Epithelial cell of proximal tubule (primary cell): Measurements from ENCODE around the gene KDM4B. TPM values are rescaled to one million over a fixed set of nuclear protein-coding genes. Genes with fewer than 3 reads are reported as not detected.

Source experiments
- DNase-seq: peaks from one replicate; pipeline ENCODE4 v3.0.0-alpha.2; 2011; ENCODE audit warnings: low read depth
- H3K4me3 ChIP-seq: 2 replicates; pipeline ENCODE4 v1.5.1; 2011; ENCODE audit warnings: low read depth, mild to moderate bottlenecking, low read length
- total RNA-seq: library from RNA; depleted of rRNA; stranded (reverse); fragments of >200 nt; gene quantifications from 2 replicates; pipeline ENCODE4 v1.2.3, GENCODE V29; 2015
- TF ChIP-seq, protein P1 (sequence below): conservative IDR thresholded peaks from 2 replicates; pipeline ENCODE4 v1.5.1; 2012; ENCODE audit warnings: low read depth, mild to moderate bottlenecking, low read length

Gene KDM4B
- total RNA-seq, 1 donor from 2014 or later = 20.5 TPM

DNA sequence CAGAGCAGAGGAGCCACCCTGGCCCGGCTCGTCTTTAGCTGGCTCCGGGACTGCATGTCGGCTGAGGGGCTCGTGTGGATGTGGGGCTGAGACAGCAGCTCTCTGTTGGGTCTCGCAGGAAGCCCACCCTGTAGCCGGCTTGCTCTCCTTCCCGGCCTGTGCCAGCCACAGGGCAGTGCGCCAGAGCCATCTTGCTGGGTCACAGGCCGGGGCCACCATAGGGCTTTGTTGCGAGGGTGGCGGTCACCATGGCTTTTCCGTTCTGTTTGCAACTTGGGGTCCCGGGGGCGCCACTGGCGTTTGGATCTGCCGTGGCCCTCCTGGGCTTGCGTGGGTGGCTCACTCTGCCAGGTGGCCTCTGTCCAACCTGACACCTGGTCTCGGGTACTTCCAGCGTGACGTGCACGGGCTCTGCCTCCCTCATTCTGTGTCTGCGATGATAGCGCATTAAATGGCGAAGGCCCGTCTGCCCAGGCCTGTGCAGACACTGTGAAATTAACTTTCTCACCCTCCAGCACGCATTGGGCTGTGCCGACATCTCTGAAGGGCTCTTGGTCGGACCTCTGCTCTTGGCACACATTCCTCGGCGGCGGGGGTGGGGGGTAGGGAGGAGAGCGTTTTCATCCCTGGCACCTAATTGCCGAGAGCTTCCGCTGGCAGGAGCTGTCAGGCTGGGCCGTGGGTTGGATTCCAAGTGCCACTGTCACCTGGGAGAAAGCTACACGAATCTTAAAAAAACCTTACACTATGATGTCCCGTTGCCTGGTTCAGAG is 95.1 kb downstream of the KDM4B start:
- H3K4me3 ChIP-seq = no peak overlapping the region
- no peak for DNase-seq
- TF ChIP-seq, protein P1, sequence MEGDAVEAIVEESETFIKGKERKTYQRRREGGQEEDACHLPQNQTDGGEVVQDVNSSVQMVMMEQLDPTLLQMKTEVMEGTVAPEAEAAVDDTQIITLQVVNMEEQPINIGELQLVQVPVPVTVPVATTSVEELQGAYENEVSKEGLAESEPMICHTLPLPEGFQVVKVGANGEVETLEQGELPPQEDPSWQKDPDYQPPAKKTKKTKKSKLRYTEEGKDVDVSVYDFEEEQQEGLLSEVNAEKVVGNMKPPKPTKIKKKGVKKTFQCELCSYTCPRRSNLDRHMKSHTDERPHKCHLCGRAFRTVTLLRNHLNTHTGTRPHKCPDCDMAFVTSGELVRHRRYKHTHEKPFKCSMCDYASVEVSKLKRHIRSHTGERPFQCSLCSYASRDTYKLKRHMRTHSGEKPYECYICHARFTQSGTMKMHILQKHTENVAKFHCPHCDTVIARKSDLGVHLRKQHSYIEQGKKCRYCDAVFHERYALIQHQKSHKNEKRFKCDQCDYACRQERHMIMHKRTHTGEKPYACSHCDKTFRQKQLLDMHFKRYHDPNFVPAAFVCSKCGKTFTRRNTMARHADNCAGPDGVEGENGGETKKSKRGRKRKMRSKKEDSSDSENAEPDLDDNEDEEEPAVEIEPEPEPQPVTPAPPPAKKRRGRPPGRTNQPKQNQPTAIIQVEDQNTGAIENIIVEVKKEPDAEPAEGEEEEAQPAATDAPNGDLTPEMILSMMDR = no peak

DNA sequence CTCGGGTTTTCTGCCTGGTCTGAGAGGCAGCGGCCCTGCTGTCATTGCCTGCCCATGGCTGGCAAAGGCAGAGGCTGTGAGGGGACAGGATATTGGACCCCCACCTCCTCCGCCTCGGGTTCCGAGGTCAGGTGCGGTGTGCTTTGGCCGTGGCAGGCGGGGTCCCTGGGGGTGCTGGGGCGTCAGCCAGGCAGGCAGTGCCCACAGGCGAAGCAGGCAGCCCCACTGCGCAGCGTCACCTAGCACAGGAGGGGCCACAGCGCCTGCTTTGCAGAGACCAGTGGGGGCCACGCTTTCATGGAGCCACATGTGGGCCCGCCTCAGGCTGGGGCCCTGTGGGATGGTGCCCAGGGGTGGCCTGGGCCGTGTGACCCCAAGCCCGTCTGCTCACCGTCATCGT is 96.0 kb downstream of the KDM4B start:
- TF ChIP-seq, protein P1 = no peak
- DNase-seq = no peak
- no peak overlapping the region for H3K4me3 ChIP-seq

DNA sequence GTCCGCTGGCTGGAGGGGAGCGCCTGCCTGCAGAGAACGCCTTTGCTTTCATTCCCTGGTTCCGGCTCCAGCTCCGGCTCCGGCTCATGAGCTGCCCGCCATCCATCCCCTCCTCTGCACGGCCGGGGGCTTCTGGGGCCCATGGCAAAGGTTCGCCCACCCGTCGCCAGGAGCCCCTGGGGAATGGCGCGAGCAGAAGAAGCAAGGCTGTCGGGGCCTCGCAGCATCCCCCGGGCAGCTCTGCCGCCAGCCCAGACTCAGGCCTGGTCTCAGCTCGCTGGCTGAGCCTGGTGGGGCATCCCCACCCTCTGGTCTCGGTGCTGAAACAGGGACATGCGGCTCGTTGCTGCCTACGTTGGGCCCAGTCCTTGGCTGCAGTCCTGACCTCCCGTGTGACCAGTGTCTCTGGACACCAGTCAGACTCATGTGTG is 96.8 kb downstream of the KDM4B start:
- TF ChIP-seq, protein P1 = no peak
- no peak overlapping the region for H3K4me3 ChIP-seq
- DNase-seq = no peak

DNA sequence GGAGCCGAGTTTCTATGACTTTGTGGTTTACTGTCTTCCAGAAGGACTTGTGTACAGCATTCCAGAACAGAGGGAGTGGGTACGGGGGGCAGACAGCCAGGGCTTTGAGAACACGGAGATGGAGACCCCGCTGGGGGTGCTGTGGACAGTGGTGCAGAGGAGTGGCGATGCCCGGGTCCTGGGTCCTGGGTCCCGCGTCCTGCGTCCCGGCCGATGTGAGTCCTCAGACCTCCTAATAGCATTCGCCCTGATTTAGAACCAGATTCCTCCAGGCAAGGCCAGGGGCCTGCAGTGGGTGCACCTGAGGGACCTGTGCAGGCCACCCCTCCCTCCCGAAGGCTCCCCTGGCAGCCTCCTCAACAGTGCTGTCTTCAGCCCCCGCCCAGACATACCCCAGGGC is 97.9 kb downstream of the KDM4B start:
- DNase-seq = no peak
- TF ChIP-seq, protein P1 = no peak
- no peak overlapping the region for H3K4me3 ChIP-seq

DNA sequence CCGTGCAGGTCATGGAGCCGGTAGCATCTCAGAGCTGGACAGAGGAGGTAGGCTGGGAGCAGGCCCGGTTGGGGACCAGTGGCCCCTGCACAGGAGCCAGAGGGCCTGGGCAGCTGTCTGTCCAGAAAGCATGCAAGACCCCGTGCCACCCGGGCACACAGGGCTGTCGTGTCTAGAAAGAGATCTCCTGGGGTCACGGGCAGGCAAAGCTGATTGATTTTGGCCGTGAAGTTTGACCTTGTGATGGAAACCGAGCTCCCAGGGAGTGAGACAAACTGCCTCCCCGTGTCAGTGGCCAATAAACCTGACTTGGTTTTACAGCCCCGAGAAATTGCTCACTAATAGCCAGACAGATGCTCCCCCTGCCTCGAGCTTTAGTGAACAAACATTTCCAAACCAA is 98.8 kb downstream of the KDM4B start:
- DNase-seq = no peak
- TF ChIP-seq, protein P1 = no peak
- no peak overlapping the region for H3K4me3 ChIP-seq

DNA sequence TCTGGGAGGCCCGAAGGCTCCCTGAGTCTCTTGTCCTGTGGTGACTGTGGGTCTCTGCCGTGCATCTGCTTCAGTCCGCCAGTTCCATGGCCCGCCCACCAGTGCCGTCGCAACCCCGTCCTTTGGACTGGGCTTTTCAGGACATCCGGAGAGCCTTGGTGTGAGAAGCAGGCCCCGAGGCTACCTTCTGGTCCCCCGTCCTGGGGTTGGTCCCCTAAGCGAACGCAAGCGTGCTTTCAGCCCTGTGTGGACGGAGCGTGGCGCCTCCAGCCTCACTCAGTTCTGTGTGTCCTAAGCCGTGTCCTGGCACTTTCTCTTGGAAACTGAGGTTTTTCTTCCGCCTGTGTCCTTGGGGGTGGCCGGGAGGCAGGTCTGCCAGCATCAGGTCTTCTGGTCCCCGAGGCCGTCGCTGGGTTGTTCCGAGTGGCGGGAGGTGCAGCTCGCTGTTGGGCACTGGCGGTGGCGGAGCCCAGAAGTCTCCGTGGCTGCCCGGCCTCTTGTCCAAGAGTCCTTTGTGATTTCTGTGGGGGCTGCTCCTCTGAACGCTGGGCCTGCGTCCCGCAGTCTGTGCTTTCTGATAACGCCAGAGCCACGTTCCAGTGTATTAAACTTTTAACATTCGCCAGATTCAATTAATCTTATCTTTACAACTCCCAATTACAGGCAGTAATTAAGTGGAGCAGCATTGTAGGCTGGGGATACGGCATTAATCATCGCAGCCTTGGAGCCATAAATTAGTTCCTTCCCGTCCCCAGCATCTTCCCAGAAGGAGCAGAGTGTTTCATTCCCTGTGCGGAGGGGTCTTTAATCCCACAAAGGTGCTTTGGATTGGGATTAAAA is 99.5 kb downstream of the KDM4B start:
- TF ChIP-seq, protein P1 = no peak
- DNase-seq = no peak
- H3K4me3 ChIP-seq = no peak overlapping the region
